ENCODE measurements around the gene TRHDE. TPM values are rescaled to one million over a fixed set of nuclear protein-coding genes. Genes with fewer than 3 reads are reported as not detected.

TRHDE gene
- total and polyA plus RNA-seq, 2 donors (not counting 3 experiments of a cell fraction or from before 2014, with no cell fraction given), result not detected

DNA sequence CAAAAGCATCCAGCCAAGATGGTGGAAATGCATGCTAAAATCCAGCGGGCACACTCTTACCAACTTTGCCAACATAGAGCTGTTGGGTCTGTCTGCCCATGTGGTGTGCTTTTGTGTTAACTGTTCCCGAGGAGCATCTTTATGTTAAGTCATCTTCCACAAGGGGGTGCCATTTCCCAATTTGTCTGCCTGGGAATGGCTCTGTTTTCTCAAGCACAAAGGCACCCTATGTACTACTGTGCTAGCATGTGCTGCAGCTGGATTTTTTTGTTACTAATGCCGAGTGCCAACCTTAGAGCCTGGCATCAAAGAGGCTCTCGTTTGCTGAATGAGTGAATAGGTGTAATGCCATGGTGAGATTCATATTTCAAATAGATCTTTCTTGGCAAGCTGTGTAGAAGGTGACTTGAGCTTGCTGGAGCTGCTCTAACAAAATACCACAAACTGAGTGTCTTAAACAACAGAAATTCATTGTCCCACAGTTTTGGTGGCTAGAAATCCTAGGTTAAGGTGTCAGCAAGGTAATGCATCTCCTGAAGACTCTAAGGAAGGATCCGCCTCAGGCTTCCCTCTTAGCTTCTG is 74.3 kb downstream of the TRHDE start:
- ChIA-PET POLR2A (no interaction called here), CTCF (no interaction called here)
- H3K27ac ChIP-seq (ENCODE audit: insufficient read depth, low read depth, low read length), result no peak overlapping the region
- intact Hi-C loops (cut with micrococcal nuclease), result no loop called here
- no peak for FAIRE-seq
- BruUV-seq (replicated peaks), result no TSS peak
- H3K27me3 ChIP-seq (ENCODE audit: control insufficient read depth in 2 of 2, insufficient read depth in 2 of 2, low read length in 2 of 2), result no peaks in the 10 kb centered on the region
- H3K9ac ChIP-seq (replicated peaks; ENCODE audit: extremely low read depth, insufficient read depth, low read length), result no peak overlapping the region
- dilution Hi-C loops (cut with MboI; ENCODE audit: extremely low pct_ligation_motif_present, low sequenced_read_pairs), result no loop called here
- H3K9me1 ChIP-seq (replicated peaks; ENCODE audit: control insufficient read depth, extremely low read depth, insufficient read depth, low read length), result no peaks in the 10 kb centered on the region
- no peaks in the 10 kb centered on the region for H3K36me3 ChIP-seq (ENCODE audit: control insufficient read depth in 2 of 2, extremely low read depth in 1 of 2, insufficient read depth in 2 of 2, low read length in 2 of 2)
- H4K20me1 ChIP-seq (replicated peaks; ENCODE audit: control insufficient read depth, extremely low read depth, insufficient read depth, low read length), result no peaks in the 10 kb centered on the region
- no peak overlapping the region for H2AFZ ChIP-seq (ENCODE audit: low read depth, low read length)
- no peak overlapping the region for H3K4me3 ChIP-seq (replicated peaks in 1 of 3; ENCODE audit: insufficient read depth in 1 of 3, low read depth in 1 of 3, low read length in 3 of 3)
- H3K9me3 ChIP-seq (replicated peaks; ENCODE audit: control insufficient read depth, insufficient read depth, low read length), result no peaks in the 10 kb centered on the region
- no peaks in the 10 kb centered on the region for H3K4me1 ChIP-seq (ENCODE audit: control insufficient read depth, extremely low read depth, insufficient read depth, low read length)
- TF ChIP-seq POLR2AphosphoS5 (IDR thresholded peaks at IDR 0.05; ENCODE audit: insufficient read depth, low read depth, low read length), result no peak
- TF ChIP-seq GATA2 (IDR thresholded peaks at IDR 0.05; ENCODE audit: insufficient read depth, insufficient read length, low read depth, low read length), result no peak
- TF ChIP-seq MYC (IDR thresholded peaks at IDR 0.05; ENCODE audit: low read depth, low read length), result no peak
- TF ChIP-seq EZH2 (IDR thresholded peaks at IDR 0.05; ENCODE audit: borderline replicate concordance, low read depth, low read length, severe bottlenecking), result no peak
- no peaks in the 10 kb centered on the region for H3K79me2 ChIP-seq (ENCODE audit: control insufficient read depth, insufficient read depth, low read length)
- peak; percentile 26 for DNase-seq (ENCODE audit: low read depth, low spot score)
- no peak overlapping the region for H3K4me2 ChIP-seq (ENCODE audit: insufficient read depth, low read length)

DNA sequence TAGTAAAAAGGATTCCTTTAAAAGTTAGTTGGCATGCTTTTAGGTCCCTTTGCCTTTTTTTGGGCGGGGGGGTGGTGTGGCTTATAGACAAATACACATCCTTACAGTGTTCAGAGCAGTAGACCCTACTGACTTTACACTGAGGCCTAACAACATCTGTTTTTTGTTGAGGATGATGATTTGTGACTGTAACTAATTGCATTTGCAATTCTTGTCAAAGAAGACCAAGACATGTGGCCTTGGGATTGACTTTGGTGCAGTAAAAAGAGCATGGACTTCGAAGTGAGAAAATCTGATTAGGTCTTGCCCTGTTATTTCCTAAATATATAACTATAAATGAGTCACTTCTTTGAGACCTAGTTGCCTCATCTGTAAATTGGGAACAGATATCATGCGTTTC is 77.3 kb downstream of the TRHDE start:
- Histone ChIP-seq H3K27ac (ENCODE audit: insufficient read depth, low read depth, low read length) (no peak overlapping the region), H3K4me1 (ENCODE audit: control insufficient read depth, extremely low read depth, insufficient read depth, low read length) (no peaks in the 10 kb centered on the region), H3K9ac (replicated peaks; ENCODE audit: extremely low read depth, insufficient read depth, low read length) (no peak overlapping the region), H3K27me3 (ENCODE audit: control insufficient read depth in 2 of 2, insufficient read depth in 2 of 2, low read length in 2 of 2) (no peaks in the 10 kb centered on the region), H3K4me2 (ENCODE audit: insufficient read depth, low read length) (no peak overlapping the region), H4K20me1 (replicated peaks; ENCODE audit: control insufficient read depth, extremely low read depth, insufficient read depth, low read length) (no peaks in the 10 kb centered on the region), H2AFZ (ENCODE audit: low read depth, low read length) (no peak overlapping the region), H3K79me2 (ENCODE audit: control insufficient read depth, insufficient read depth, low read length) (no peaks in the 10 kb centered on the region), H3K9me1 (replicated peaks; ENCODE audit: control insufficient read depth, extremely low read depth, insufficient read depth, low read length) (no peaks in the 10 kb centered on the region), H3K4me3 (replicated peaks in 1 of 3; ENCODE audit: insufficient read depth in 1 of 3, low read depth in 1 of 3, low read length in 3 of 3) (no peak overlapping the region), H3K9me3 (replicated peaks; ENCODE audit: control insufficient read depth, insufficient read depth, low read length) (no peaks in the 10 kb centered on the region), H3K36me3 (ENCODE audit: control insufficient read depth in 2 of 2, extremely low read depth in 1 of 2, insufficient read depth in 2 of 2, low read length in 2 of 2) (no peaks in the 10 kb centered on the region)
- FAIRE-seq, result no peak
- intact Hi-C loops (cut with micrococcal nuclease), result no loop called here
- dilution Hi-C loops (cut with MboI; ENCODE audit: extremely low pct_ligation_motif_present, low sequenced_read_pairs), result no loop called here
- ChIA-PET POLR2A (no interaction called here), CTCF (no interaction called here)
- no TSS peak for BruUV-seq (replicated peaks)
- DNase-seq (ENCODE audit: low read depth, low spot score), result no peak
- TF ChIP-seq, protein P1, sequence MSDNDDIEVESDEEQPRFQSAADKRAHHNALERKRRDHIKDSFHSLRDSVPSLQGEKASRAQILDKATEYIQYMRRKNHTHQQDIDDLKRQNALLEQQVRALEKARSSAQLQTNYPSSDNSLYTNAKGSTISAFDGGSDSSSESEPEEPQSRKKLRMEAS (IDR thresholded peaks at IDR 0.05; ENCODE audit: insufficient read depth, insufficient read length), result no peak
